ENCODE results near the gene CASP8AP2. TPM values are rescaled to one million over a fixed set of nuclear protein-coding genes. Genes with fewer than 3 reads are reported as not detected.
"Not testable (repeated sequence)": the region's sequence is repeated elsewhere in the genome, so short reads cannot be mapped to it uniquely, and the experiment has no call there.

Gene CASP8AP2
- total and polyA plus RNA-seq, 2 donors from 2014 or later, result 2.4 to 17.5 TPM

DNA sequence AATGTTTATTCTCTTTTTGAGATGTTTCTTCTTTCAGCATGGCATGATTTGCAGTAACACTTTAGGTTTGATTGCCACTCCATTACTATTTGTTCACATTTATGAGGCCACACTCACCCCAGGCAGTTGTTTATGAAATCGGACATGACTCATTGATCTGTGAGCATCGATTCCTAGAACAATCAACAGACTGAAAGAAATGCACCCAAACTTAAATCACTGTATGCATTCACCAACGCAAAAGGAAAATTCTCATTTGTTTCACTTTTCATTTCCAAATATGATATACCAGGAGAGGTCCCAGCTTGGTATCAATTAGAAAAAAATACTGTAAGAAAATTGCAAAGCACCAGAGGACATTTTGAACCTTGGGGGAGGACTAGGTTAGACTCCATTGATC, 59.2 kb downstream of the CASP8AP2 start:
- intact Hi-C loops (cut with DNase I), result no loop called here
- TF ChIP-seq, protein P1, sequence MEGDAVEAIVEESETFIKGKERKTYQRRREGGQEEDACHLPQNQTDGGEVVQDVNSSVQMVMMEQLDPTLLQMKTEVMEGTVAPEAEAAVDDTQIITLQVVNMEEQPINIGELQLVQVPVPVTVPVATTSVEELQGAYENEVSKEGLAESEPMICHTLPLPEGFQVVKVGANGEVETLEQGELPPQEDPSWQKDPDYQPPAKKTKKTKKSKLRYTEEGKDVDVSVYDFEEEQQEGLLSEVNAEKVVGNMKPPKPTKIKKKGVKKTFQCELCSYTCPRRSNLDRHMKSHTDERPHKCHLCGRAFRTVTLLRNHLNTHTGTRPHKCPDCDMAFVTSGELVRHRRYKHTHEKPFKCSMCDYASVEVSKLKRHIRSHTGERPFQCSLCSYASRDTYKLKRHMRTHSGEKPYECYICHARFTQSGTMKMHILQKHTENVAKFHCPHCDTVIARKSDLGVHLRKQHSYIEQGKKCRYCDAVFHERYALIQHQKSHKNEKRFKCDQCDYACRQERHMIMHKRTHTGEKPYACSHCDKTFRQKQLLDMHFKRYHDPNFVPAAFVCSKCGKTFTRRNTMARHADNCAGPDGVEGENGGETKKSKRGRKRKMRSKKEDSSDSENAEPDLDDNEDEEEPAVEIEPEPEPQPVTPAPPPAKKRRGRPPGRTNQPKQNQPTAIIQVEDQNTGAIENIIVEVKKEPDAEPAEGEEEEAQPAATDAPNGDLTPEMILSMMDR (IDR thresholded peaks at IDR 0.05; ENCODE audit: borderline replicate concordance, extremely low read depth, insufficient read depth), result no peak
- Histone ChIP-seq H3K9me3 (ENCODE audit: control insufficient read depth in 2 of 3, insufficient read depth in 1 of 3, low read length in 3 of 3) (no peaks in the 10 kb centered on the region), H3K27ac (ENCODE audit: low read depth in 2 of 2, low read length in 2 of 2) (no peak overlapping the region), H3K27me3 (ENCODE audit: control insufficient read depth, insufficient read depth, low read length) (no peaks in the 10 kb centered on the region), H3K4me3 (ENCODE audit: low read length in 3 of 3) (no peak overlapping the region), H3K4me1 (ENCODE audit: control insufficient read depth in 2 of 3, insufficient read depth in 2 of 3, low read depth in 1 of 3, low read length in 3 of 3) (no peaks in the 10 kb centered on the region), H3K36me3 (ENCODE audit: control insufficient read depth in 2 of 3, insufficient read depth in 3 of 3, low read length in 3 of 3) (no peaks in the 10 kb centered on the region), H3K9ac (ENCODE audit: low read length in 3 of 3) (no peak overlapping the region)
- DNase-seq (no peak), FAIRE-seq (no peak)

DNA sequence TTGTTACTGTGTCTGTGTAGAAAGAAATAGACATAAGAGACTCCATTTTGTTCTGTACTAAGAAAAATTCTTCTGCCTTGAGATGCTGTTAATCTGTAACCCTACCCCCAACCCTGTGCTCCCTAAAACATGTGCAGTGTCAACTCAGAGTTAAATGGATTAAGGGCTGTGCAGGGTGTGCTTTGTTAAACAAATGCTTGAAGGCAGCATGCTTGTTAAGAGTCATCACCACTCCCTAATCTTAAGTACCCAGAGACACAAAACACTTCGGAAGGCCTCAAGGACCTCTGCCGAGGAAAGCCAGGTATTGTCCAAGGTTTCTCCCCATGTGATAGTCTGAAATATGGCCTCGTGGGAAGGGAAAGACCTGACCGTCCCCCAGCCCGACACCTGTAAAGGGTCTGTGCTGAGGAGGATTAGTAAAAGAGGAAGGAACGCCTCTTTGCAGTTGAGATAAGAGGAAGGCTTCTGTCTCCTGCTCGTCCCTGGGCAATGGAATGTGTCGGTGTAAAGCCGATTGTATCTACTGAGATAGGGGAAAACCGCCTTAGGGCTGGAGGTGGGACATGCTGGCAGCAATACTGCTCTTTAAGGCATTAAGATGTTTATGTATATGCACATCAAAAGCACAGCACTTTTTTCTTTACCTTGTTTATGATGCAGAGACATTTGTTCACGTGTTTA, 61.3 kb downstream of the CASP8AP2 start:
- H3K9ac ChIP-seq (ENCODE audit: low read length in 3 of 3); H3K27me3 ChIP-seq (ENCODE audit: control insufficient read depth, insufficient read depth, low read length); DNase-seq; FAIRE-seq; H3K4me3 ChIP-seq (ENCODE audit: low read length in 3 of 3); H3K27ac ChIP-seq (ENCODE audit: low read depth in 2 of 2, low read length in 2 of 2); H3K36me3 ChIP-seq (ENCODE audit: control insufficient read depth in 2 of 3, insufficient read depth in 3 of 3, low read length in 3 of 3); H3K4me1 ChIP-seq (ENCODE audit: control insufficient read depth in 2 of 3, insufficient read depth in 2 of 3, low read depth in 1 of 3, low read length in 3 of 3); intact Hi-C loops (cut with DNase I); H3K9me3 ChIP-seq (ENCODE audit: control insufficient read depth in 2 of 3, insufficient read depth in 1 of 3, low read length in 3 of 3): not testable (repeated sequence)

DNA sequence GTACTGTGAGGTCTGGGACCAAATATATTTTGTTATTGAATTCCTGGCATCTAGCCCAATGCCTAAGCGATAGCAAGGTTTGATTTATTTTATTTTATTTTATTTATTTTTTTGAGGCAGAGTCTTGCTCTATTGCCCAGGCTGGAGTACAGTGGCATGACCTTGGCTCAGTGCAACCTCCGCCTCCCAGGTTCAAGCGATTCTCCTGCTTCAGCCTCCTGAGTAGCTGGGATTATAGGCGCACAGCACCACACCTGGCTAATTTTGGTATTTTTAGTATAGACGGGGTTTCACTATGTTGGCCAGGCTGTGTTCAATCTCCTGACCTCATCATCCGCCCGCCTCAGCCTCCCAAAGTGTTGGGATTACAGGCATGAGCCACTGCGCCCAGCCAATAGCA, 62.9 kb downstream of the CASP8AP2 start:
- DNase-seq; intact Hi-C loops (cut with DNase I); H3K4me3 ChIP-seq (ENCODE audit: low read length in 3 of 3); H3K9me3 ChIP-seq (ENCODE audit: control insufficient read depth in 2 of 3, insufficient read depth in 1 of 3, low read length in 3 of 3); H3K36me3 ChIP-seq (ENCODE audit: control insufficient read depth in 2 of 3, insufficient read depth in 3 of 3, low read length in 3 of 3); H3K4me1 ChIP-seq (ENCODE audit: control insufficient read depth in 2 of 3, insufficient read depth in 2 of 3, low read depth in 1 of 3, low read length in 3 of 3); FAIRE-seq; H3K9ac ChIP-seq (ENCODE audit: low read length in 3 of 3); H3K27me3 ChIP-seq (ENCODE audit: control insufficient read depth, insufficient read depth, low read length); H3K27ac ChIP-seq (ENCODE audit: low read depth in 2 of 2, low read length in 2 of 2): not testable (repeated sequence)

DNA sequence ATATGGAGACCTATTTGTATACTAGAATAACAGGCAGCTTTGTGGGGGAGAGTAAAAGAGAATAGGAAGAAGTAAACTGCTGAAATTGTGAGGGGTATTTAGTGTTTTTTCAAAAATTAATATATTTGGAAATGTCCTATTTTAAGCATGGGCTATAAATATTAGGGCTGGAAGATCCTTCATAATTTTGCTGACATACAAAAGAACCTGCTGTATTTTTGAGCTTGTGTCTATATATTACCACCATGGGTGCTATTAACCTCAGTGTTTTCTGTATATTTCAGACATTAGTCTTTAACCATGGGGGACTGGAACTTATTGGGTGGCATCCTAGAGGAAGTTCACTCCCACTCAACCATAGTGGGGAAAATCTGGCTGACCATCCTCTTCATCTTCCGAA, 64.5 kb downstream of the CASP8AP2 start, which contains the start of gene GJA10:
GJA10 (plus strand) TSS at position 301 of the 400 bp plus-strand sequence; CDS start at position 301, 0 bp downstream.
- Histone ChIP-seq H3K4me3 (ENCODE audit: low read length in 3 of 3) (no peak within 1 kb of the TSS), H3K27ac (ENCODE audit: low read depth in 2 of 2, low read length in 2 of 2) (no peak within 1 kb of the TSS), H3K9me3 (ENCODE audit: control insufficient read depth in 2 of 3, insufficient read depth in 1 of 3, low read length in 3 of 3) (no peaks in the 10 kb centered on the region), H3K27me3 (ENCODE audit: control insufficient read depth, insufficient read depth, low read length) (no peaks in the 10 kb centered on the region), H3K9ac (ENCODE audit: low read length in 3 of 3) (no peak within 1 kb of the TSS), H3K36me3 (ENCODE audit: control insufficient read depth in 2 of 3, insufficient read depth in 3 of 3, low read length in 3 of 3) (no peaks in the 10 kb centered on the region), H3K4me1 (ENCODE audit: control insufficient read depth in 2 of 3, insufficient read depth in 2 of 3, low read depth in 1 of 3, low read length in 3 of 3) (no peaks in the 10 kb centered on the region)
- intact Hi-C loops (cut with DNase I), result no loop called here
- FAIRE-seq (no peak), DNase-seq (no peak)
- TF ChIP-seq, protein P1 (IDR thresholded peaks at IDR 0.05; ENCODE audit: borderline replicate concordance, extremely low read depth, insufficient read depth), result no peak

All from kidney (tissue), 14 donors.